HG02610 (cell line): Measurements from ENCODE around the gene VPS9D1.
A peak's percentile ranks its signal among the peaks of the same experiment; 100 is the strongest.
"Not testable (repeated sequence)": the region's sequence is repeated elsewhere in the genome, so short reads cannot be mapped to it uniquely, and the experiment has no call there.

Experiments
- ATAC-seq: cut with Tn5 transposase; IDR thresholded peaks from one replicate; pipeline ENCODE4 v1.9.1; 2021; ENCODE audit warnings: mild to moderate bottlenecking, moderate library complexity; ENCODE audit not compliant: unreplicated experiment

Gene VPS9D1

DNA sequence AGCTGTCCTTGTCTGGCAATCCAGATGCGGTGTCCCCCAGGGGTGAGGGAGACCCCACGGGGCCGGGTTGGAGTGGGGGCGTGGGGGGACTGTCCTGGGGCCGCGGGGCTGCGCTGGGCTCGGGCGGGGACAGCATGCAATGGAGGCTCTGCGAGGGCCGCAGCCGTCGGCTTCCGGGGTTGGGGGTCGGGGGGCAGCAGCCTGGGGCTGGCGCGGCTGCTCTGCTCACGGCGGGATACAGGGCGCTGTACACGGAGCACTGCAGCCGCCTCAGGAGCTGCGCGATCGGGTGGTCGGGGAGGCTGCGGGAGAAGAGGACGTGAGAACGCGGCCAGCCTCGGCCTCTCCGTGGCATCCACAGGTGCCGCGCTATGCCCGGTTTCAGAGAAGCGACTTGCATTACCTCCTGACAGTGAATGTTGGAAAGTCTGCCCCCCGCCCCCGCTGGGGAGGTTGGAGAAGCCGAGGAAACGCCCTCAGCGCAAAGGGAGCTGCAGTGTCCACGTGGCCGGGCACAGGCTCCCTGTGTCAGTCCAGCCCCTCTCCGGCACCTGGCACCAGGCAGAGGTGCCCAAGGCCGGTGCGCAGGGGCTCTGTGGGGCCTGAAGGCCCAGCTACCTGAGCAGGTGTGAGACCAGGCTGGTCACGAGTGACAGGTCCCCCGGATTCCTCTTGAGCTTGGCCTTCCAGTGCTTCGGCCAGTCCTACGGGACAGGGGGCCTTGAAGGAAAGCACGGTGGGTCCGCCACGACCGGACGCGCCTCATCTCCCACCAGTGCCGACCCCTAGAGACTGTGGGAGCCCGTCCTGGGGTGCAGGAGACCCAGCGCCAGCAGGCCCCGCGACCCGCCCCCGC lies 9.8 kb downstream of the VPS9D1 start:
- ATAC-seq: no peak

DNA sequence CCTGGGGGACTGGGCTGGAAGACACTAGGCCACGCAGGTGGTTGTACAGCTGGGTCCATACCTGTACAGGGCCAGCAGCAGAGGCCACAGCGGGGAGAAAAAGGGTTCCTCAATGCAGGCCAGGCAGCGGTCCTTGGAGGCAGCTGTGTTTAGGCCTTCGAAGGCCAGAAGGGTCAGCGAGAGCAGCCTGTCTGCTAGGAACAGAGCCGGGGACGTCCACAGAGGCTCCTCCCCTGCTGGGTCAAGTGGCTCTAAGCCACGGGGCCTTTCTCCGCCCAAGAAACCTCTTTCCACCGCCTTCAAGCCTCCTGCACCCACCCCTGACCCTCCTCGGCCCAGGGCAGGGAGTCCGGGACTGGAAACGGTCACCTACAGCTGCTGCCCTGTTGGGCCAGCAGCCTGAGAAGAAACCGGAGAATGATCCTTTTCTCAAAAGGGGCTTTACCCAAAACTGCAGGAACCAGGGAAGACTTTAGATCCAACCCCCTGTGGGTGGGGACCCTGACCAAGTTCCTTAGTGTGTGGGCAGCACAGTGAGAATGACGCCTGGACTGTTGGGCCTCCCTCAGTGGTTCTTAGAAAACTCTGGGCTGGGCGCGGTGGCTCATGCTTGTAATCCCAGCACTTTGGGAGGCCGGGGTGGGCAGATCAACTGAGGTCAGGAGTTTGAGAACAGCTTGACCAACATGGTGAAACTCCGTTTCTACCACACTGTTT lies 10.8 kb downstream of the VPS9D1 start:
- ATAC-seq: no peak

DNA sequence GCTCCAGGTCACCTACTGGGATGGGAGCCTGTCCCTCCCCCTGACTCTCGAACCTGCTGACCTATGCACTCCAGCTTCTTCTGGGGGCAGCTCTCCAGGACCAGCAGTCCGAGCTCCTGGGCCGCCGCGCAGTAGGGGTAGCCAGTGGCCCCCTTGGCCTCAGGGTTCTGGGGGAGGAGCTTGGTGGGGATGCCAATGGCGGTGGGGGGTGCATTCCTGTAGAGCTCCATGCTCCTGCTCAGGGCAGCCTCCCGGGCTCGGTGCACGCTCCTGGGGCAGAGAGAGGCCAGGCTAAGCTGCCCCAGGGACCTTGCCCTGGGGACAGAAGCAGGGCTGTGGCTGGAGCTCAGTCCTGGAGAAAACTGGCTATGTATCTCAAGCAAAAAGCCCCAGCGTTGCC lies 11.5 kb downstream of the VPS9D1 start:
- ATAC-seq: no peak

DNA sequence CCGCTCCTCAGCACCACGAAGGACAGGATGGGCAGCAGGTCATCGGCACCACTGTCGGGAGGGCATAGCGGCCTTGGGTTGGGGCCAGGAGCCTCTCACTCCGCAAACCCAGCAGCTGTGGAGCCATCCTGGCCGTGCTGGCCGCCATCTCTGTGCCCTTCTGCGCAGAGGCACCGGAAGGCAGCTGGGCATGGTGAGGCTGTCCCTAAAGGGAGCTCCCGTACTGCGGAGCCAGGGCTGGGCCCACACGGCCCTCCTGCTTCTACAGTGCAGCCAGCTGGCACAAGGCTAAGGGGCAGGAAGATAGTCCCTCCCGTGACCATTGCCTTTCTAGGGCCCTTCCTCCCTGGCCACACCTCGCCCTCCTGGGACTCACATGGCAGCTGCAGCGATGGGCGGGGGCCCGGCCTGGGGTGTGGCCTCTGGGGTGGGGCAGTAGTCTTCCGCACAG lies 12.2 kb downstream of the VPS9D1 start:
- no peak for ATAC-seq

DNA sequence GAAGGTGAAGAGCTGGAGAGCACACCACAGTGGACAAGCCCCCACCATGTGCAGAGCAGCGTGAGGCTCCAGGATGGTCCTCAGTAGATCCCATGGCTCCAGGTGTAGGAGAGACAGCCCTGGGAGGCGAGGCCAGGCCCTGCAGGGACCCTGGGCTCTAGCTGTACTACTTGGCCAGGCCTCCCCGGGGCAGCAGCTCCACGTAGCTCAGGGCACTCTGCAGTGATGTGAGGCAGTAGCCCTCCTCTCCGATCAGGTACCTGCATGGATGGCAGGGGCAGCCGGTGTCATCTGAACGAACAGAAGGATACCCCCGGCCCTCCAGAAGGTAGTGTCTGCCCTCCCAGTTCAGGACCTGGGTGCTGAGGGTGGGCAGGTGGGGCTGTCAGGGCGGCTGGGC lies 13.0 kb downstream of the VPS9D1 start:
- no peak for ATAC-seq

DNA sequence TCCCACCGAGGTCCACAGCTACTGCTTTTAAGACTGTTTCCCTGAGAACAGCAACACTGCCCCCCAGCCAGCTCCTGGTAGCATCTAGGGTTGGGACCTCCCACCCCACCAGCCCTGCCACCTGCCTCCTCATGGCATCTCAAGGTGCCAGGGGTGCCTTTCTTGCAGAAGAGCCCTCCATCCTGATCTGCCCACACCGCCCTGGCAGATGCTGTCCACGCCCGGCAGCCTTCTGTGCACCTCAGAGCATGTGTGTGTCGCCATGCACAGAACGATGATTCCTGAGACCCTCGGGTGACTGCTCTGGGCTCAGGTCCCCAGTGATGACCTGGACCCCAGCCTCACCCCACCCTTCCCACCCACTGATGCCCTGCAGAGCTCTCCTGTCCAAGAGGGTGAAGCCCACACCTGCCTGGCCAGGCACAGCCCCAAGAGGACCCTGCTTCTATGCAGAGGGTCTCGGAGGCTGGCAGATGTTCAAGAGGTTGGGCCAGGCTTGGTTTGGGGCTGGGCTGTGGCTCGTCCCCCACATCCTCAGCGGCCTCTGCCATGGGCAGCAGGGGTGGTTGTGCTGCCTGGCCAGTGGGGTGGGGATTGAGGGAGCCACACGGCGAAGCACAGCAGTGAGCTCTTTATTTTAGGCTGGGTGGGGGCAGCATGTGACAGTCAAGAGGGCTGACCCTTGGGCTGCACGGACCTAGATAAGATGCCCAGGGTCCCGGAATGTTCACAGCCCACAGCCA lies 14.0 kb downstream of the VPS9D1 start:
- no peak for ATAC-seq

DNA sequence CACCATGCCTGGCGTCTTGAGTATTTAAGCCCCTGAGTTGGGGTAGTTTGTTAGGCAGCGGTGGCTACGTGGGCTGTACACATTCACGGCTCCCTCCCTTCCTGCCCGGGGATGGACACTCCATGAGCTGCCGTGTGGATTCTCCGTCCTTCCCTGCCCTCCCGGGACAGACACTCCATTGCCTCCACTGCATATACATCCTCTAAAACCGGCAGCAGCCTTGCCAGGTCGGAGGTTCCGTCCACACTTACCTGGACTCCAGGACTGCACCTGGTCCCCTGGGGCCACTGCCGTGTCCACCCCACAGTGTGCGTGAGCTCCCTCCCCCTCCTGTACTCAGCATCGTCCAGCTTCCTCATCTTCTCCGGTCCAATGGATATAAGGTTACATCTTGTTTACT lies 15.7 kb downstream of the VPS9D1 start:
- ATAC-seq: no peak

DNA sequence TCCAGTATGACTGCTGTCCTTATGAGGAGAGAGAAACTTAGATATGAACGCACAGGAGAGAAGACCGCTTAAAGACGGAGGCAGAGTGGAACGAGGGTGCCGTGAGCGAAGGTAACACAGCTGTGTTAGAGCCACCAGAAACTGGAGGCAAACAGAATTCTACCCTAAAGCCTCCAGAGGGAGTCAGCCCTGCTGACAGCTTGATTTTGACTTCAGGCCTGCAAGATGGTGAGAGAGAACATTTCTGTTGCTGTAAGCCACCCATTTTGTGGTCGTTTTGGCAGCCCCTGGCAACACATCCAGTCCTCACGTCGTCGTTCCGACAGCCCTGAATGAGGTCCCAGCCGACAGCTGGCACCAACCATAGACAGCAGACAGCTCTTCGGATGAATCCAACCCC lies 16.4 kb downstream of the VPS9D1 start:
- ATAC-seq: no peak

DNA sequence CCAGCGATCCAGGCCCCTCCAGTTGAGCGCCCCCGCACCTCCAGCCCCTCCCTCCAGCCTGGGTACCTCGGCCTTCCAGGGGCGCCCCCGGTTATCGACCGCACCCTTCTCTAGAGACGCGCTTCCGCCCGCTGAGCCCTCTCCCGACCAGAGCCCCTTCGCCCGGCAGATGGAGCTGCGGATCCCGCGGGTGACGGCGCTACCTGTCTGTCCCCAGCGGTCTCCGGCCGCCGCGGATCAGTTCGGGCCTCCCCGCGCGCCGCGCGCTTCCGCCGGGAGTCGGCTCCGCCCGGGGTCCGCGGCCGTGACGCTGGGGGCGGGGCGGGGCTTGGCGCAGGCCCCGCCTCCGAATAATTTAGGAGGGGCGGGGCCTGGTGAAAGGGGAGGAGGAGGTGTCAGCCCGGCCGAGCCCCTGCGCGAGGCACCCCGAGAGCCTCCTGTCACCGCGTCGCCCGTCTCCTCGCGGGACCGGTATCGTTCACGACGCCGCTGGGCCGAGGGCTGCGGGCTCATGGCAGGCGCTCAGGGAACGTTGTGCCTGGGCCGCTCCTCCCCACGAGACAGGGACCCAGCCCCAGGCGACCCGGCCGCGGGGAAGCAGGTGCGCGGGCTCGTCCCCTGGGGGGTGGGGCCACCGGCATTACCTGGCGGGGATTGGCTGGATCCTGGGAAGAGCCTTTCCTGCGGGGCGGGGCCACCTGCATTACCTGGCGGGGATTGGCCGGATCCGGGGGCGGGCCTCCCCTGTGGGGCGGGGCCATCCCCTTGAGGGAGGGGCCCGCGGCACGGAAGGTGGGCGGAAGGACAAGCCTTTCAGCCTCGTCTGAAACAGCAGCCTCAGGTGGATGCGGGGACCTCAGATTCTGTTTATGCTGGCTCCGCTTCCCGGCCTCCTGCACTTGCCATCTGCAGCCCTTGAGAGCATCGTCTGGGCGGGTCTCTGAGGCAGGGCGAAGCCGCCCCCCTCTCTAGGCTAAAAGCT lies 19.0 kb downstream of the VPS9D1 start, which contains the start of gene SPATA2L:
Gene SPATA2L, minus strand, starts transcription at position 281 of the 982 bp plus-strand sequence. CDS start 473 bp downstream, outside the sequence.
- peak; percentile 70 for ATAC-seq

DNA sequence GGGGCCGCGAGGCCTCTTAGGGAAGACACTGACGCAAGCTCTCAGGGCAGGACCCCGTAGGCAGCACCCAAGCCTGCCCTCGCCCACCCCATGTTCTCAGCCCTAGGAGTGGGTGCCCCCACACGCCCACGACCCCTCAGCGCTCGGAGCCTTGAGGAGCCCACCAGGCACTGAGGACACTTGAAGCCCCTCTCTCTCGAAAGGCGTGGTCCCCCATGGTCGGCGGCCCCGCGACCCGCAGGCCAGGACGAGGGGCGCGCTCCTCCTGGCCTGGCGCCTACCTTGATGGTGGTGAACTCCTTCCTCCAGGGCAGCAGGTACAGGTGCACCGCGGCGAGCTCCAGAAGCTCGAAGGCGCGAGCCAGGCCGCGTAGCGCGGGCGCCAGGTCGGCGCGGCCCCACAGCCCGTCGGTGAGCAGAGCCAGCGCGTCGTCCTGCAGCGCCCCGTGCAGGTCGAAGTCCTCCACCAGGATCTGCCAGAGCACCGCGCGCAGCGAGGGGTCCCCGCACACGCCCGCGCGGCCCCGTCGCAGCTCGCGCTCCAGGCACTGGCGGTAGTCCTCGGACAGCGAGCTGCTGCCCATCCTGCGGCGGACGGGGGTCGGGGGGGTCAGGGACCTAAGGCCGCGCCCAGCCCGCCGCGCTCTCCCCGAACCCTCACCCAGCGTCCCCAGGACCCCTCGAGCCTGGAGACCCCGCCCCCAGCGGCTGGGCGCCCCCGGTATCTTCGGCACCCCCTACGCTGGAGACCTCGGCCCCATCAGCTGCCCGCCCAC lies 19.9 kb downstream of the VPS9D1 start:
- ATAC-seq: no peak

DNA sequence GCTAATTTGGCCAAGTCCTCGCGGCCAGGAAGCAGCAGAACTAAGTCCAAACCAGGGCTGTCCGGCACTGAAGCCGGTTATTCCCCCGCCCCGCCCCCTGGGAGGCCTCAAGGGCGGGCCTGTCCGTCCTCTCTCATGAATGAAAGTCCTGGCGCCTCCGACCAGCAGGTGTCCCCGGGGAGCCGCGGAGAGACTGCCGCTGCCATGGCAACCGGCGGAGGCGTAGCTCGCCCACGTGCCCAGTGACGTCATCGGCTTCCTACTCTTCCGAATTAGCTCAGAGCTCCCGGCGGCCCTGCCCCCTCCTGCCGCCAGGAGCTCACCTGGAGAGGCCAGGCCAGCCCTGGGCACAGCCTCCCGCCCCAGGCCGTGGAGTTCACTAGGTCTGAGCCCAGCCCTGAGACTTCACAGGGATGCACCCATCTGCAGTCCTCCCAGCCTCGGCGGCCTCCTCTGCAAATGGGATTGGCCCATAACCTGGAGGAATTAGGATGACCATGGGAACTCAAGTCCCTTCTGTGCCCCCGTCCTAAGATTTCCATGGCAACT lies 20.5 kb downstream of the VPS9D1 start:
- ATAC-seq: peak; percentile 30

DNA sequence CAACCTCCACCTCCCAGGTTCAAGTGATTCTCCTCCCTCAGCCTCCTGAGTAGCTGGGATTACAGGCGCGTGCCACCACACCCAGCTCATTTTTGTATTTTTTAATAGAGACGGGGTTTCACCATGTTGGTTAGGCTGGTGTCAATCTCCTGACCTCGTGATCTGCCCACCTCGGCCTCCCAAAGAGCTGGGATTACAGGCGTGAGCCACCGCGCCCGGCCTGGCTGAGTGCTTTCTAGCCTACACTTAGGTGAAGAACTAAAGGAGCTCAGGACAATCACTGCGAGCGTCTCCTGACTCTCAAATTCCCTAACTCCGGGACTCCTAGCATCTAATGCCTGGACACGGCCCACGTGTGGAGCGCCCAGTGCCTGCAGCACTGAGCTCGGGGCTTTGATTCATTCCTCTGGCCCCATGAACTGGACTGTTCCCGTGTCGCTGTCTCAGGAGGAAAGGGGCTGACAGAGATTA lies 21.0 kb downstream of the VPS9D1 start:
- ATAC-seq: not testable (repeated sequence)

DNA sequence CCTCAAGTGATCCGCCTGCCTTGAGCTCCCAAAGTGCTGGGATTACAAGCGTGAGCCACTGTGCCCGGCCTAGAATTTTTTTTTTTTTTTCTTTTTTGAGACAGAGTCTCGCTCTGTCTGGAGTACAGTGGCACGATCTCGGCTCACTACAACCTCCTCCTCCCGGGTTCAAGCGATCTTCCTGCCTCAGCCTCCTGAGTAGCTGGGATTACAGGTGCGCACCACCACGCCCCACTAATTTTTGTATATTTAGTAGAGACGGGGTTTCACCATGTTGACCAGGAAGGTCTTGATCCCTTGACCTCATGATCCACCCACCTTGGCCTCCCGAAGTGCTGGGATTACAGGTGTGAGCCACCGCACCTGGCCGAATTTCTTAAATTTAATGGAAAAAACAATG lies 22.0 kb downstream of the VPS9D1 start:
- not testable (repeated sequence) for ATAC-seq

DNA sequence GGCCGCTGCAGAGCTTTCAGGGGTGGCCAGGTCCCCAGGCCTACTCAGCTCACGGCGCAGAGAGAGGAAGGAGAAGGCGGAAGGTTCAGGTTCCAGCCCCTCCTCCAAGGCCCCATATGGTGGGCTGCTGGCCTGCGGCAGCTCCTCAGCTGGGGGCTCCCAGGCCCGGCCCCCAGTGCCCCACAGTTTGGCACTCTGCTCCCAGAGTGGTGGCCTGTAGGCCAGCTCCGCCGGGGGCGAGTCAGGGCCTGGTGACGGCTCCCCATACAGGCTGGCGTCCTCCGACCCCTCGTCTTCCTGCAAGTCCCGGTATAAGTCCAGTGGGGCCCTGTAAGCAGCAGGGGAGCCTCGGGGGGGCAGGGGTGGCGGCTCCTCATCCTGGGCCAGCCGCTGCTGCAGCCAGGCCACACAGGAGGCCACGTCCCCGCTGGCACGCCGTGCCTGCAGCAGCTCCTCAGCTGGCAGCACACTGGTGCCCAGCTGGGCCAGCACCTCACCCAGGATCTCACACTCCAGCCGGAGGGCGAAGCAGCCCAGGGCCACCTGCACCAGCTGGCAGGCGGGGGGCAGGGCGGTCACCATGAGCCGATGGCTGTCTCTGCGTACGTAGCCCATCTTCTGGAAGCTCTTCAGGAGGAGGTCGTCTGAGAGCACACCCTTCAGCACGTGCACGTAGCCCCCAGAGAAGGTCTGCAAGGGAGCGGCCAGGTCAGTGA lies 22.9 kb downstream of the VPS9D1 start:
- ATAC-seq: no peak

DNA sequence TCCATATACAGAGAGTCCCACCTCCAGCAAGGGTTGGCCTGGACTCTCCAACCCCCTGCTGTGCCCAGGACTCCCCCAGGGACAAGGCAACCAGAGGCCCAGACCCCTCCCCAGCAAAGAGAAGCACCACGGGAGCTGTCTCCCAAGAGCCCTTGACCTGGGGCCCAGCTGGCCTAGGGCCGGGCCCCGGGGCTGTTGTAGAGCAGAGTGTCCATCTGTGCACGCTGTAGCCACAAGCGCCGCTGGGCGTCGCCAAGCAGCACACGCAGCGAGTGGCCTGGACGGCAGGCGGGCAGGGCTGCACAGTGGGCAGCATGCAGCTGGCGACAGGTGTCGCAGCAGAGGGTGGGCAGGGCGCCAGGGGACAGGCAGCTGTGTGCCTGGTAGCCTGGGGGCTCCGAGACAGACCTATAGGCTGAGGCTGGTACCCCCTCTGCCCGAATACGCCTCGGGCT lies 23.5 kb downstream of the VPS9D1 start:
- no peak for ATAC-seq

DNA sequence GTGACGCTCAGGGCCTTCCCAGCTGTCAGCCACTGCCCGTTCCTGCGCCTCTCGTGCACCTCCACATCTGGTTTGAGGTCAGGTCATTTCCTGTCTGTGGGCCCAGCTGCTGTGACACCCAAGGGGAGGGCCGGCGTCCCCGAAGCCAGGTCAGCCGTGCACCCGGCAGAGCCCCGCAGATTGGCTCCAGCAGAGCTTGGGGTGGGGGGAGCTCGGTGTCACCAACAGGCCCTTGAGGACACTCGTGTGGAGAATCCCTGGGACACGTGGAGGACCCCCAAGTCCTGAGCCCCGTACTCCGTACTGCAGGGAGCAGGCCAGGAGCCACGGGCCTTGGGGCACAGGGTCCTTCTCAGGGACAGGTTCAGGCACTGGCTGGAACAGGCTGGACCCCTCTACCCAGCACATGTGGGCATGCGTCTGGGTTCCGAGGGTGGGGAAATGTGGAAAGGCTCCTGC lies 24.0 kb downstream of the VPS9D1 start:
- no peak for ATAC-seq

DNA sequence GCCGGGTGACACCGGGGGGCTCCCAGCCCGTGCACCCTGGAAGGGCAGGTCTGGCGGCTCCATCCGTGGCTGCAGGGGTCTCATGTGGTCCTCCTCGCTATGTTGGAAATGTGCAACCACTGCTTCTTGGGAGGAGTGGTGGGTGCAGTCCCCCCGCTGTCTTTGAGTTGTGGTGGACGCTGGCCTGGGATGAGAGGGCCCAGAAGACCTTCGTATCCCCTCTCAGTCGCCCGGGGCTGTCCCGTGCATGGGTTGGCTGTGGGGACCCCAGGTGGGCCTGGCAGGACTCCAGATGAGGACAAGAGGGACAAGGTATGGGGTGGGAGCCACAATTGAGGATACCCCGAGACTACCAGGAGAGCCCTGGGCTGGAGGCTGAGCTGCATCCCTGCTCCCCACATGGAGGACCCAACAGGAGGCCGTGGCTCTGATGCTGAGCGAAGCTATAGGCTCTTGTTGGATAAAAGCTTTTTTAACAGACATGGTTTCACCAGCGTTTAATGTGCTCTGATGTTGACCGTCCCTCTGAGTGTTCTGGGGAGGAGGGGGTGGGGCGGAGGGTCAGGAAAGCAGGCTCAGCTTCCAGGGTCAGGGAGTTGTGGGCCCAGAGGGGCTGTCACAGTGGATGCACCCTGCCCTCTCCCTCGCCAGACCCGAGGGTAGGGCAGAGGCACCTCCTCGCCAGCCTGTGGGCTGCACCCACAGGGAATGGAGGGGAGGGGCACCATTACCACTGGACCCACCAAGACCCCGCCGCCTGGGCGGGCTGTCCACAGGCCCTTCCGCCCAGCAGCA lies 24.6 kb downstream of the VPS9D1 start:
- no peak for ATAC-seq
